Epidermal melanocyte (primary cell): Measurements from ENCODE around the gene FGF12.
"Not testable (repeated sequence)": the region's sequence is repeated elsewhere in the genome, so short reads cannot be mapped to it uniquely, and the experiment has no call there.

Source experiments
- DNase-seq: peaks from one replicate; pipeline ENCODE4 v3.0.0; 2011; ENCODE audit warnings: low spot score; ENCODE audit not compliant: insufficient read length

The FGF12 gene

DNA sequence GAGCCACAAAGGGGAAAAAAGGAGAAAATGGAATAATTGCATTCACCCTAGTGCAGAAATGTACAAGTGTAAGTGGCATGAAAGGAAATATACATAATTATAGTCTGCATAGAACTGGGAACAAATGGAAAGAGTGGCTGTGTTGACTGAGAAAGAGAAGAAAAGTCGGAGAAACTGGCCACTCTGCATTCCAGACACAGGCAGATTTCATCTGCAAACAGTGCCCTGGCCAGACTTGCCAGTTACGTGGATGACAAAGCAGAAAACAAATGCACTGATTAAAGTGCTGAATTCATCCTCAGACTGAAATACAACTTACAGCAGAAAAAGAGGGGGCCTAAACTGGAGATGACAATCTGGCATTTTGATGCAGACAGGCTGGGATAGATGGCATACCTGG, 129.8 kb downstream of the FGF12 start:
- no peak for DNase-seq

DNA sequence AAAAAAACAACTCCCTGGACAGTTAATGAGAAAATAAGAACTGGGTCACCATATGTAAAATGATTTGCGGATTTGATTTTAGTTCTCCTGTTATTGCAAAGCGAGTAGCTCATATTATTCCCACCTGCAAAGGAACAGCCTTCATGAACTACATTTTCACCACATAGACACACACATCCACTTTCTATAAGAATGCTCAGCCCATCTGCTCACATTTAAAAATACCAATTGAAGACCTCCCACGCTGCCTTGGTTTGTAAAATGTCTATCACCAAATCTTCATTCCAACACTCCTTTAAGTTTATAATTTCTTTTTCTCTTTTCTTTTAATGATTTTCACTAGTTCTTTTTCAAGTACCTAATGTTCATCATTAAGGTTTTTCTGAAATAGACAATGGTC, 148.6 kb downstream of the FGF12 start:
- no peak for DNase-seq

DNA sequence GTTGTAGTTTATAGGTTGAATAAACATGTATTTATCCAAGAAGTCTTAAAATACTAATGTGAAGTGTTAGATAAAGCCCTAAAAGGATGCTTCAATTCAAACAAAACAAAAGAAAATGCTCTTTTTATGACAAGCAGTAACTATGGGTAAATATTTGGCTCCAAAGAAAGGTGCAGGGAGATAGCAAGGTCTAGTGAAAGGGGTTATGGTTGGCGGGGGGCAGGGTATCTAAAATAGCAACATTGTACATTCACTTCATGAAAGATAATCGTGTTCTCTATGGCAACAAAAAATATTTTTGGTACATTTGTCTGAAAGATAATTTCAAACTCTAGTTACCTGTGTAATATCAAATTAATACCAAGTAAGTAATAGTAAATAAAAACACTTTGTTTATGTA, 149.5 kb downstream of the FGF12 start:
- no peak for DNase-seq

DNA sequence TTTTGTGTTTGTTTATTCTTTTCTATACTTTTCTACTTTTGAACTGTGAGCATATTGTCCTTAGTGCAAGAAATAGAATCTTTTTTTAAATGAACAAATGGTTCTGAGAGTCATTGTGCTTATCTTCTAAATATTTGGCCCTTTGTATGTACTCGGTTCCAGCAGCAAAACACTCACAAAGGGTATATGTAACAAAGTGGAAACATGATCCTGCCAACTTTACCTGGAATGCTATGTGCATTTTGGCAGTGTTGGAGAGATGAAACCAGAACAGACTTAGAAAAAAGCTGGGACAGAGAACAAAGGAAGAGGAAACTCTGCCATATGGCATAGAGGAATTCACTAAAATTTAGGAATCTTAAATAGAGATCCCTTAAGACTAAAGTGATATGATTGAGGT, 150.1 kb downstream of the FGF12 start:
- no peak for DNase-seq

DNA sequence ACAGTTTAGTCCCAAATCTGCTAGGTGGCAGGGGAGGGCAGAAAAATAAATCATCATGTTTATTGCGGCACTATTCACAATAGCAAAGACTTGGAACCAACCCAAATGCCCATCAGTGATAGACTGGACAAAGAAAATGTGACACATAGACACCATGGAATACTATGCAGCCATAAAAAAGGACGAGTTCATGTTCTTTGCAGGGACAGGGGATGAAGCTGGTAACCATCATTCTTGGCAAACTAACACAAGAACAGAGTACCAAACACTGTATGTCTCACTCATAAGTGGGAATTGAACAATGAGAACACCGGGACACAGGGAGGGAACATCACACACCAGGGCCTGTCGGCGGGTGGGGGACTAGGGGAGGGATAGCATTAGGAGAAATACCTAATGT, 150.6 kb downstream of the FGF12 start:
- DNase-seq = not testable (repeated sequence)

DNA sequence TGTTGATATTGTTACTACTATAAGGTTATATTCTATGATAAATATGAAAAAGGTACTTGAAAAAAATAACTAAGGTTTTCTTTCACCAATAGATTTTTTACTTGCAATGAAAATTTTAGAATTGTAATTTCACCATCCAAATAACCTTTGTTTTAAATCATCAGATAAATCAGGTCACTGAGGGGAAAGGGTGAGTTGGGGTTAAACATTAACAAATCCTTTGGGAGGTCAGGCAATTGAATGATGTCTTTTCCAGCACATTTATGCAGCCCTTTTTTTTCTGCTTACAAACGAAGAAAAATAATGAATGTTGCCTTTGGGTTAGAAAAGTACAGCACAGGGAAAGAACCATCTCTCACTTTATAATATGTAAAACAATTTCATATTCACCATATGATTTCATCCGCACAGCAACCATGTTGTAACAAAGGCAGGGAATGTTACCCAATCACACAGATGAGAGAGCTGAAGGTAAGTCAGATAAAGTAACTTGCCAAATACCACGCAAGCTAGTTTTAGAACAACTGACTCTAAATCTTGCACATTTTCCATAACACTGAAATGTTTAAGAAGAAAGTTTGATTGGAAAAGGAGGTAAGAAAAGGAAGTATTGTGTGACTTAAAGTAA, 151.3 kb downstream of the FGF12 start:
- DNase-seq = no peak

DNA sequence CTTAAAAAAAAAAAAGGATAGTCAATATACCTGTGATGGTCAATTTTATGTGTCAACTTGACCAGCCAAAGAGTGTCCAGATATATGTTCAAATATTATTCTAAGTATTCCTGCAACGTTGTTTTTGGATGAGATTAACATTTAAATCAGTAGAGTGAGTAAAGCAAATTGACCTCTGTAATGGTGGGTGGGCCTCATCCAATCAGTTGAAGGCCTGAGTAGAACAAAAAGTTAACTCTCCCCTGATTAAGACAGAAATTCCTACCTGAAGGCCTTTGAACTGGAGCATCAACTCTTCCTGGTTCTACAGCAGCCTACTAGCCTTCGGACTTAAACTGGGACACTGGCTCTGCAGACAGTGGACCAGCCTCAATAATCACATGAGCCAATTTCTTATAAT, 154.1 kb downstream of the FGF12 start:
- DNase-seq = no peak

DNA sequence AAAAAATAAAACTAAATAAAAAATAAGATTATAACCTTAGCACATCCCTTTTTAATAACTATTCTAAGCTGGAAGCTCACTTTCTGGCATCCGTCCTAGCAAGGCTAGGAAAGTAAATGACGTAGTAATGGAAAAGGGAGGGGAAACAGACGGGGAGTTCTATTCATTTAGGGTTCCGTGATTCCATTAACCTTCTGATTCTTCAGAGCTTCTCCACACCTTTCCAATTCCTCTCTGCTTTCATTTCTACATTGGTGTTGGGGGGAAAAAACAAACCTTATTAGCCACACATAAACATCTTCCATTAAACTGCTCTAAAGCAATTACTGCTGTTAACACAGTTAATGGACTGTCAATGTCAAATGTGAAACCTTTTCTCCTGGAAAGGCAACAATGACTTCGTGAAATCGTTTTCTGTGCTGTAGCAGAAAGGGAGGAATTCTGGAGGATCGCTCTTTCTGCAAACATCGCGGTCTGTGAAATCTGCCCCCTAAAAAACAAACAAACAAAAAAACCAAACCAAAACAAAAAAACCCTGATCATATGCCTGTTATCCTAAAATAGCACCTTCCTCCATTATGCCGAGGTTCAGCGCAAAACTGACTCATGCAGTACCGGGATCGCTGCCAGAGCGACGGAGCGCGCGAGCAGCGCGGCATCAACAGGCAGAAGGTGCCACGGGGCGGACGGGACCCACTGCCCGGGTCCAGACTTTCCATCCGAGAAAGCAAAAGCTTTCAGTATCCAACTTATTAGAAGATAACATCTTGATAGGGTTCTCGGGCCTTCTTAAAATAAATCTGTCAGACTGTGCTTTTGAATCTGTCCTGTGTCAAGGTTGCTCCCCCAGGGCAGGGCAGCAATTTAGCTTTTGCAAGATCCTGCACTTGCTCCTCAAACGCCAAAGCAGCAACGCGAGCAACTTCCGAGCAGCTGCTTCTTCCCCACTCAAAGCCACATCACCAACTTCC, 156.2 kb downstream of the FGF12 start:
- no peak for DNase-seq

DNA sequence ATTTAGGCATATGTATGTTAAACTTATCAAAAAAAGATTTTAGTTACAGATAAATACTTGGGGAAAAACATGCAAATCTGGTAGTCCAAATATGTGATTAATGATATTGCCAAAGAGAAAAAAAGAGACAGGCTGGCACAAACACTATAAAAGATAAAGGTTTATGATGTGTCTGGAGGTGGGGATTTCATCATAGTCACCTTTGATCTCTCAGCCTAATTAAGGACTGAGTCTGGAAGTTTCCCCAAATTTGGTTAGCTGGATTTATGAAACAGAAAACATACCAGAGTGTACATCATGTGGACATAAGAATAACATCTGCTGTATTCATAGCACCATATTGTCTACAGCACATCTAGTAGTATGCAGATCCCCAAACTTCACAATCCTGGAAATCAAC, 157.0 kb downstream of the FGF12 start:
- no peak for DNase-seq

DNA sequence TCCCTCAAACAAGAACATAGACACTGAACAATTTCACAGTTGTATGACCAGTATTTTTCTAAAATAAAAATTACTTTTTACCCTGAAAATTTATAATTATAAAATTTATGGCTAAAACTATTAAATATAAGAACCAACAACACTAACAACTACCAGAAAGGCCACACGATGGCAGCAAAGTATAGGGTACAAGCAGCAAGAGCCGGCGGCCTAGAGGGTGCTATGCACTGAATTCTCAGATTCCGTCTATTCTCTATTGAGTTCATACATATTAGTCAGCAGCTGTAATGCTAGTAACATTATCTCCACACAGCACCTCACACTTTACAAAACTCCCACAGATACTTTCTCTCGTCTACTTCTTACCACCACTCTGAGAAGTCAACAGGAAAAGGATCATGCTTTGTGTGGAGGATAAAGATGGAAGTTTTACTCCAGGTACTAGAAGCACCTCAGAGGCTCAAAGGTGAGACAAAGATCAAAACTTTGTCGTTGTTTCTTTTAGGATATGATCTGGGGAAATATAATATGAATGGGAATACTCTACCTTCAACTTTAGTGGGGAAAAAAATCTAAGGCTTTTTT, 160.5 kb downstream of the FGF12 start:
- peak; percentile 48 for DNase-seq

DNA sequence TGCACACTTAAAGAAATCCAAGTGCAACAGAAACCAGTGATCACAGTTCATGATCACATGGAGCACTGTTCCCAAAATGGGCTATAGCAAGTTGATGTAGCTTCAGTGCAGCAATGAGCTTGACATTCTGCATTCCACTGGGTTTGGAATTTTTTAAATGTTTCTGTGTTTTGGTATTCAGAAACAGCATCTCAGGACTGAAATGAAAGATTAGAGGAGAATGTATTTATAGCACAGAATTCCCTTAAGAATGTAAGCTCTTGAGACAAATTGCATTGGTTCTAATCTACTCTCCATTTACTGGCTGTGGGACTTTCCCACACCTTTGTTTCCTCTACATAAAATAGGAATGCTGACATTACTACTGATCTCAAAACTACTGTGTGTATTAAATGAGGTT, 162.7 kb downstream of the FGF12 start:
- no peak for DNase-seq

DNA sequence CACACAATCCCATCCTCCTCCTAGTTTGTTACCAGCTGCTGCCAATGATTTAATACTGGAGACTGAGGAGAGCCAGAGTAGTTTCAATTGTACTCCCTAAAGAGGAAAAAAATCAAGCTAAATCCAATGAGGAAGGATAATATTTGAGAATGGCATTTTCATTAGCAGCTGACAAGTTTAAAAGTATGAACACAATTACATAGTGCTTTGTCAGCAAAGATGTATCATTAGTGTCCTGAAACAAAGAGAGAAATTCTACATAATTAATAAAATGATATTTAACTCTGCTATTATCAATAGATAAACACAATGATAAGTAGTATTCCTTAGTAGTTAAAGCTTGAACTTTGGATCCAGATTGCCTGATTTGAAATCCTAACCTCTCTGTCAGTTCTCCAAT, 163.9 kb downstream of the FGF12 start:
- DNase-seq = no peak

DNA sequence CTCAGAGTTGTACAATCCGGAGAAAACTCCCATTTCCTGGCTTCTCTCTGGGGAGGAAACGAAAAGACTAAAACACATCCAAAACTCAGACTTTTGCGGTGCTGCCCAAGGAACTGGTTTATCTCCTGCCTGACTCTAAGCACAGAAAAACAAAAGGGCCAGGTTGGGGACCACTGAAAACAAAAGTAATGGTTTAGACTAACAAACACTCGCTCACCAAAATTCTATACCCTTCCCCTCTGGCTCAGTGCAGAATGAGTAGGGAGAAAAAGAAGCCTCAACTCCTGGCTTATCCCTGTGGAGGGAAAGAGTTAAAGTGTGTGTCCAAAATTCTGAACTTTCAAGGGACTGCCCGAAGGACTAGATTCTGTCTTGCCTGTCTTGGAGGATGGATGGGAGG, 173.6 kb downstream of the FGF12 start:
- DNase-seq = no peak

DNA sequence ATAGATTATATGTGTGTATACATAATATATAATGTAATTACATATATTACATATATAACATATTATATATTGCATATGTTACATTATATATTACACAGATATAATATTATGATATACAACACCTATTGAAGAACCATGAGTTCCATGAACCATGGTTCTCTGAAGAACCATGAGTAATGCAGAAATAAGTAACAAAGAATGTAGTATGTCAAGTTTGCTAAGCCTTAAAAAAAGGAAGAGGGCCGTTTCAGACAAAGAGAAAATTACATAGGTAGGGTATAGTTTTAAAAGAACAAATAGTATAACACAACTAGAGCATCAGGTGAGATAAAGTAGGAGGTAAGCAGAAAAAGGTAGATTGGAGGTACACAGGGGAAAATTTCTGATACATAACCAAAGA, 177.0 kb downstream of the FGF12 start:
- DNase-seq = no peak

DNA sequence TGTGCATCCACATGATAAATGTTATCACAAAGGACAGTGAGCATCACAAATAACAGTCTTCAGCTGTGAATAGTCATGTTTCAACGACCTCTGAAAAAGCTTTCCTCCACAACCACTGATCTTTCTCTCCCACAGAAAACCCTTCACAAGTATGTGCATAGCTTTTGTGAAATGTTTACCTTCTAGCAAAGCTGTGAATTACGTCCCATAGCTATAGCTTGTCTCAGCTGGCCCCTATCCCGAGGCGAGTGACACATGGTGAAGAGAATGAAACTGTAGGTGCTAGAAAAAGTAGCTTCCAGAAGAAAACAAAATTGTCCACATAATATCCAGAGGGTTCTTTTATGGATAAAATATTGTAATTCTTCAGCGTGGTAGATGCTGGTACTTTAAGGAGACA, 182.0 kb downstream of the FGF12 start:
- no peak for DNase-seq

DNA sequence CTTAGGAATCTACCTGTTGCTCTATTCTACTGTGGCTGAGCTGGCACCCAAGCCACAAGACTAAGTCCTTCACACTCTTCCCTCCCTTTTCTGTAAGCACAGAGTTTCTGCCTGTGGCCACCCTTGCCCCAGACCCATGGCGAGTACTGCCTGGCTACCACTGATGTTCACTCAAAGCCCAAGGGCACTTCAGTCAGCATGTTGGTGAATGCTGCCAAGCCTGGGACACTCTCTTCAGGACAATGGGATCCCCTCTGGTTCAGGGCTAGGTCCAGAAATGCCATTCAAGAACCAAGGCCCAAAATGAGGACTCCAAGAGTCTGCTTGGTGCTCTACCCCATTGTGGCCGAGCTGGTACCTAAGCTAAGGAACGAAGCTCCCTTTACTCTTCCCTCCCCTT, 184.2 kb downstream of the FGF12 start:
- DNase-seq = no peak

DNA sequence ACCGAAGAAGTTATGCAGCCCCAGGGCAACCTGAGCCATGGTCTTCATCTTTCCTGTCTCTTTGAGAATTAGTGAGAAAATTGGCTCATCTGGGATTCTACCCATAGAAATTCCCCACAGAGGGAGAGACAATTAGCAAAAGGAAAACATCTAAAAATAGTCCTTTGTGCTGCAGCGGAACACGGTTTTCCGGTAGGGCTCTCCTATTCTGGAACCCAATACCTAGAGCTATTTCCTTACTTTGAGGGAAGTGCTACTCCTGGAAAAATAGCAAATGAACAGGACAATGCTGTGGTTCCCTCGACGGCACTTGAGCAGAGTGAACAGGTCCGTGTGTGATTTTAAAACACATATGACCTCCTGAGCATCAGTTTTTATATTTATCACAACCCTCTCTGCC, 210.5 kb downstream of the FGF12 start:
- DNase-seq = no peak

DNA sequence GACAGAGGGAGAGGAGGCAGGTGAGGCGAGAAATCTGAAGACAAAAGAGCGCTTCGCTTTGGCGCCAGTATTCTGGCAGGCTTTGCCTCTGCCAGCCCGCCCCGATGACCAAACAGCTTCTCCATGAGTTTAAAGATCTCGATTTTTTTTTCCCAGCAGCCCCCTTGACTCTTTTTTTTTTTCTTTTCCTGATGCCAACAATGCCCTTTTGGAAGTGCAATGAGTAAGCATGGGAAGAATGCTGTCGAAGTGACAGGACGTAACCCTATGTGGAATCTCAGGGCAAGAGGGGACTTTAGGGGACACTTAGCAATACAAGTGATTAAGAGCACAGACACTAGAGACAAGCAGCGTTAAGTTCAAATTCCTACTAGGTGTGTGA, 211.7 kb downstream of the FGF12 start:
- no peak for DNase-seq

DNA sequence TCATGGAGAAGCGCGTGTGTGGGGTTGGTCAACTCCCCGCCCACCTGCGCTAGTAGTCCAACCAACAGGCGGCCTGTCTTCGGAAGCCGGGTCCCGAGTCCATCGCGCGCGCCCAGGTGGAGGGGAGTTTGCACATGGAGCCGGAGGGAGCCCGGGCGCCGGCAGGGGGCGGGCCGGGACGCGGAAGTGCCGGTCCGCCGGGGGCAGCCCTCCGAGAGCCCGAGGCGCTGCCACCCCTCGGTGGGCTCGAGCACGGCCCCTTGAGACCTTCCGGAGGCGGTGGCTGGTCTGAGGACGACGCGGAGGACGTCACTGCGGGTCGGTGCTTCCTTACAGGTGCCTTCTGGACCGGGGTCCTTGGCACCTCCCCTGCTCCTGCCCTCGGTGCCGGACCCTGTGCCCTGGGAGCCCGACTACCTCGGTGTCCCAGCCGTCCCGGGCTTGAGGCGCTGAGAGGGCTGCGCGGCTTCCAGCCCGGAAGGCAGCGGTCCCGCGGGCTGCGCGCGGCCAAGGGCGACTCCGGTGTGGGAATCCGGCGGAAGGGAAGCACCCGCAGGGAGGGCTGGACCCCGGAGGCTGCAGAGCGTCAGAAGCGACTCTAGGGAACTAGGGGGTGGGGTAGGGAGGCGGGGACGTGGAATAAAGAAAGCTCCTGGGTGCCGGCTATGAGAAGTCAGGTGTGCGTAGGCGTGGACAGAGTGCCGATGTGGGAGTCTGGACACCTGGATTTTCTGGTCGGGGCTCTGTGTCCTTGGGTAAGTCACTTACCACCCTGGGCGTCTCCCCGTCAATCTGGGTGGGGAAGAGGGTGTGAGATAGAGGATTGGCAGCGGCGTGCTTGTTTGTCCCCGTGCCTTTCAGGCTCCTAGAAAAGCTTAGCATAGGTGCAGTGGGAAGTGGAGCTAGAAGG, 212.3 kb downstream of the FGF12 start:
- no peak for DNase-seq

DNA sequence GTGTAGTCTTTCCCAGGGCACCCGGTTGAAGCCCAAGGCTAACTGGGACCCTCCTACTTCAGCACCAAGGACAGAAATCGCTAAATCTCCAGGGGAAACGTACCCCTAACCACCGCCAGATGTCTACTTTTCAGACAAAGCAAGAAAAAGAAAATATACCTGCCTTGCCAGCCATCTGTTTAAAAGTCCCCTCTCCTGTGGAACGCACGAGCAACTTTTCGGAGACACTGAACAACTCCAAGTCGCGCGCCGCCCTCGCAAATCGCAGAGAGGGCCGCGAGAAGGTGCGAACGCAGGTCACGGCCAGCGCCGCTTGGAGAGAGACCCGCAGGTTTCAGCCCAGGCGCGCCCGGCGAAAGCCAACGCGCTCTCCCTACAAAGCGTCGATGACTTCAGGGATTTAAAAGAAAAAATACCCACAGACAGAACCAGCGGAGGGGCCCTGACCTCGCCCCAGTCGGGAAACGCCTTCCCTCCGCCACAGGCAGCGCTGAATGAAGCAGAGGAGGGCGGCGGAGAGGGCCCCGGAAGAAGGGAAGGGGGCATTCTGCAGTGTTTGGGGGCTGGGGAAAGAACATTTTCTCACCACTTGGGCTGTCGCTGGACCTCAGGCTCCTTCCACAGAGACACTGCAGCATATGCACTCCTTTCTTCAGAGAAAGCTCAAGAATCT, 213.1 kb downstream of the FGF12 start:
- no peak for DNase-seq

DNA sequence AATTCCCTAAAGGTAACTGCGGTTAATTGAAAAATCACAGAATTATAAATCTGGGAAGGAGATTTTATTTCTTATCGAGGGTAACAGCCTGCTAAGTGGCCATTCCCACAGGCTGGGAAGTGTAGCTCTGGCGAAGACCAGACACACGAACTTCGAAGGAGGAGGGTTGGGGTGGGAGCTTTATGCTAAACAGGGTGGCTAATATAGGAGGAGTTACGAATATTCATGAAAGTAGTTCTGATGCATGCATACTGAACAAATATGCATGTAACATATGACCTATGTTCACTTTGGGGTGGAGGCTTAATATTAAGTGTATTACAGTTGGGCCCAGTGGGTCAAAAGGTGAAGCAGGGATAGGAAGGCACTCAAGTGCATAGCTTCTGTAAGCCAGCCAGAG, 221.6 kb downstream of the FGF12 start:
- DNase-seq = no peak
